IMR-90 (cell line): ENCODE measurements around the gene GRIA4. TPM values are rescaled to one million over a fixed set of nuclear protein-coding genes. Genes with fewer than 3 reads are reported as not detected.

Experiments
- ATAC-seq: fragments of 200-7000 bp; cut with Tn5 transposase; 2 replicates; pipeline ENCODE4 v1.9.1; 2020; ENCODE audit warnings: low read depth, mild to moderate bottlenecking, moderate library complexity
- BruUV-seq: library from RNA; stranded (reverse); fragments of 400-500 nt; replicated peaks from 2 replicates; lab custom pipeline; 2021; lab: Mats Ljungman, UMichigan
- CTCF ChIA-PET: fragments of 300-600 bp; formaldehyde crosslinking; extraction: SDS; loops from one replicate; lab custom pipeline; 2021; ENCODE audit warnings: antibody characterized with exemption; lab: Yijun Ruan, JAX
- POLR2A ChIA-PET: fragments of 300-600 bp; sonication (Branson Sonifier 250); formaldehyde crosslinking; loops from one replicate; lab custom pipeline; 2022; ENCODE audit warnings: antibody characterized with exemption; ENCODE audit not compliant: unreplicated experiment; lab: Charles Lee
- DNase-seq: peaks from one replicate; pipeline ENCODE4 v3.0.0; 2013
- H2AFZ ChIP-seq: replicated peaks from 2 replicates; pipeline ENCODE3; 2013; ENCODE audit warnings: low read length, mild to moderate bottlenecking; ENCODE audit not compliant: poor library complexity
- H2AK5ac ChIP-seq: 2 replicates; pipeline ENCODE4 v1.6.1; 2013; ENCODE audit warnings: low read depth, low read length, inconsistent platforms
- H2AK9ac ChIP-seq: replicated peaks from 2 replicates; pipeline ENCODE3; 2013; ENCODE audit warnings: mild to moderate bottlenecking, low read depth, low read length, moderate library complexity; ENCODE audit not compliant: poor library complexity
- H2BK120ac ChIP-seq: 2 replicates; pipeline ENCODE4 v1.6.1; 2013; ENCODE audit warnings: low read depth, low read length, inconsistent platforms
- H2BK15ac ChIP-seq: 3 replicates; pipeline ENCODE4 v1.6.1; 2013; ENCODE audit warnings: low read depth, low read length, inconsistent platforms
- H2BK20ac ChIP-seq: 2 replicates; pipeline ENCODE4 v1.6.1; 2013; ENCODE audit warnings: low read depth, mild to moderate bottlenecking, inconsistent platforms, low read length, moderate library complexity
- H2BK5ac ChIP-seq: 2 replicates; pipeline ENCODE4 v1.6.1; 2013; ENCODE audit warnings: mild to moderate bottlenecking, low read depth, low read length, inconsistent platforms; ENCODE audit not compliant: poor library complexity, severe bottlenecking
- H3K14ac ChIP-seq: replicated peaks from 2 replicates; pipeline ENCODE4 v1.6.1; 2013; ENCODE audit warnings: low read depth, low read length, inconsistent platforms
- H3K18ac ChIP-seq: 2 replicates; pipeline ENCODE4 v1.6.1; 2013; ENCODE audit warnings: low read depth, low read length, control low read depth
- H3K23ac ChIP-seq: 2 replicates; pipeline ENCODE4 v1.6.1; 2013; ENCODE audit warnings: low read depth, low read length, inconsistent platforms
- H3K27ac ChIP-seq: 2 replicates; pipeline ENCODE4 v1.5.1; 2013; ENCODE audit warnings: mild to moderate bottlenecking, control low read depth, low read length; ENCODE audit not compliant: insufficient read depth
- H3K27me3 ChIP-seq: 2 replicates; pipeline ENCODE4 v1.6.1; 2013; ENCODE audit warnings: low read length; ENCODE audit not compliant: control insufficient read depth, insufficient read depth
- H3K36me3 ChIP-seq: 2 replicates; pipeline ENCODE4 v1.6.1; 2013; ENCODE audit warnings: low read length, mixed read lengths; ENCODE audit not compliant: control insufficient read depth, insufficient read depth
- H3K4ac ChIP-seq: 2 replicates; pipeline ENCODE4 v1.6.1; 2013; ENCODE audit warnings: low read depth, low read length, inconsistent platforms
- H3K4me1 ChIP-seq: 2 replicates; pipeline ENCODE4 v1.6.1; 2013; ENCODE audit warnings: low read length, mixed read lengths; ENCODE audit not compliant: control insufficient read depth, insufficient read depth
- H3K4me2 ChIP-seq: 2 replicates; pipeline ENCODE4 v1.6.1; 2013; ENCODE audit warnings: low read depth, mild to moderate bottlenecking, control low read depth, low read length, moderate library complexity
- H3K4me3 ChIP-seq: 2 replicates; pipeline ENCODE4 v1.5.1; 2013; ENCODE audit warnings: low read depth, mild to moderate bottlenecking, control low read depth, low read length, moderate library complexity; ENCODE audit not compliant: insufficient read depth
- H3K56ac ChIP-seq: 2 replicates; pipeline ENCODE4 v1.6.1; 2013; ENCODE audit warnings: low read length, inconsistent platforms; ENCODE audit not compliant: insufficient read depth; ENCODE audit errors: extremely low read depth
- H3K79me1 ChIP-seq, 2 experiments: 2 replicates each; pipeline ENCODE4 v1.6.1; 2013; ENCODE audit warnings: low read length in 2 of 2, inconsistent platforms in 1 of 2, low read depth in 1 of 2
- H3K9ac ChIP-seq: 2 replicates; pipeline ENCODE4 v1.6.1; 2013; ENCODE audit warnings: low read depth, low read length, control low read depth
- H3K9me1 ChIP-seq: 2 replicates; pipeline ENCODE4 v1.6.1; 2013; ENCODE audit warnings: low read length, inconsistent platforms; ENCODE audit not compliant: insufficient read depth
- H3K9me3 ChIP-seq: 2 replicates; pipeline ENCODE4 v1.6.1; 2013; ENCODE audit warnings: low read length; ENCODE audit not compliant: control insufficient read depth, insufficient read depth
- H4K20me1 ChIP-seq: 2 replicates; pipeline ENCODE4 v1.6.1; 2013; ENCODE audit warnings: low read length, inconsistent platforms; ENCODE audit not compliant: insufficient read depth
- H4K5ac ChIP-seq: 2 replicates; pipeline ENCODE4 v1.6.1; 2013; ENCODE audit warnings: mild to moderate bottlenecking, low read depth, low read length, control low read depth
- H4K8ac ChIP-seq, 2 experiments: 2 replicates each; pipeline ENCODE4 v1.6.1; 2013; ENCODE audit warnings: low read depth in 2 of 2, low read length in 2 of 2, control low read depth in 1 of 2, inconsistent platforms in 1 of 2
- H4K91ac ChIP-seq: 2 replicates; pipeline ENCODE4 v1.6.1; 2013; ENCODE audit warnings: low read depth, low read length, inconsistent platforms; ENCODE audit not compliant: insufficient read depth
- BHLHE40 ChIP-seq: fragments of 150-350 bp; IDR thresholded peaks from 2 replicates; pipeline ENCODE4 v1.6.1; 2016; ENCODE audit warnings: mild to moderate bottlenecking, low read depth, low read length
- CEBPB ChIP-seq: IDR thresholded peaks from 2 replicates; pipeline ENCODE4 v1.6.1; 2012; ENCODE audit warnings: low read depth, low read length, improper control_type of control experiment
- FOS ChIP-seq: fragments of 150-350 bp; IDR thresholded peaks from 2 replicates; pipeline ENCODE4 v1.6.1; 2016; ENCODE audit warnings: low read depth, low read length
- MAFK ChIP-seq: IDR thresholded peaks from 2 replicates; pipeline ENCODE4 v1.6.1; 2012; ENCODE audit warnings: low read depth, low read length, improper control_type of control experiment
- MAZ ChIP-seq: IDR thresholded peaks from 2 replicates; pipeline ENCODE4 v1.6.1; 2012; ENCODE audit warnings: low read depth, mild to moderate bottlenecking, low read length, improper control_type of control experiment, moderate library complexity, borderline replicate concordance
- POLR2A ChIP-seq: IDR thresholded peaks from 2 replicates; pipeline ENCODE4 v1.6.1; 2012; ENCODE audit warnings: mild to moderate bottlenecking, low read depth, low read length
- RCOR1 ChIP-seq: IDR thresholded peaks from 2 replicates; pipeline ENCODE4 v1.6.1; 2012; ENCODE audit warnings: mild to moderate bottlenecking, low read length, improper control_type of control experiment; ENCODE audit not compliant: insufficient replicate concordance
- RFX5 ChIP-seq: IDR thresholded peaks from 2 replicates; pipeline ENCODE4 v1.8.0; 2012; ENCODE audit warnings: low read depth, mild to moderate bottlenecking, low read length, moderate library complexity
- SMC3 ChIP-seq: fragments of 150-350 bp; IDR thresholded peaks from 2 replicates; pipeline ENCODE4 v1.6.1; 2016; ENCODE audit warnings: low read depth, mild to moderate bottlenecking, antibody characterized with exemption, low read length, moderate library complexity
- WGBS, 2 experiments: methylation state at CpG; one replicate each; pipeline versions ENCODE4 v1.1.5 to v1.1.7; 2013; ENCODE audit warnings: missing lambda C conversion rate in 2 of 2; ENCODE audit not compliant: insufficient read length in 1 of 2; ENCODE audit errors: extremely low coverage in 2 of 2; 5-methylcytosine and 5-hydroxymethylcytosine counted together
- dilution Hi-C: fragments of 300-500 bp; cut with HindIII; formaldehyde crosslinking; loops from one replicate; pipeline ENCODE4 v1.14.3; 2018; ENCODE audit warnings: low sequenced_read_pairs; ENCODE audit not compliant: unreplicated experiment
- in situ Hi-C: fragments of 300-500 bp; cut with MboI; formaldehyde crosslinking; loops from 3 replicates; pipeline ENCODE4 v1.14.3; 2019; ENCODE audit warnings: low sequenced_read_pairs, inconsistent platforms, mixed read lengths
- intact Hi-C: fragments of 100-400 bp; cut with micrococcal nuclease; formaldehyde crosslinking; loops from 2 replicates; pipeline ENCODE4 v1.10.0; 2022
- polyA plus RNA-seq, 3 experiments: library from polyadenylated mRNA; depleted of rRNA; stranded (reverse); fragments of >200 nt; gene quantifications; 2 replicates each; pipeline ENCODE4 v1.2.3, GENCODE V29; 2012; ENCODE audit warnings: low replicate concordance in 1 of 3
- total RNA-seq: library from RNA; depleted of rRNA; stranded (reverse); fragments of >200 nt; gene quantifications from 2 replicates; pipeline ENCODE4 v1.2.3, GENCODE V29; 2012
- TF ChIP-seq, protein P1 (sequence below): fragments of 150-350 bp; IDR thresholded peaks from 2 replicates; pipeline ENCODE4 v1.6.1; 2016; ENCODE audit warnings: low read depth, mild to moderate bottlenecking, low read length, moderate library complexity, borderline replicate concordance
- TF ChIP-seq, protein P2 (sequence below): conservative IDR thresholded peaks from 2 replicates; pipeline ENCODE4 v1.5.1; 2012; ENCODE audit warnings: mild to moderate bottlenecking, low read depth, low read length, improper control_type of control experiment

The GRIA4 gene
- total and polyA plus RNA-seq, 2 of the 4 experiments (the other 2 are of a cell fraction): 0.36 to 1.0 TPM

DNA sequence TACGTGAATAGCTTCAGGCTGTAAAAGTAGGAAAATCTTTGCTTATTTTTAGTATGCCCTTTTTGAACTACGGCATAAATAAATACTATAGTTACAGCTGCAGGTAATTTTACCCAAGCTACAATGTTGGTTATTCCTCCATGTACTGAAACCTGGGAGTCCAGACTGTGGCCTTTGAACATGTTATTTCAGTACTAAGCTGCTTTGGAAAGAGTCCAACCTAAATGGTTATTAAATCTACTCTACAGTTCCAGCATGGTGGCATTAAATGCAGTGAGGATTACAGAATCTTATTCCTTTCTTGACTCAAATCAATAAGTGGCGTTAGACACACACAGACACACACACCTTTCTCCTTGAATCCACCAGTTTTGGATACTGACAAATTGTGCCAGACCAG, 247.1 kb downstream of the GRIA4 start:
- no peaks in the 10 kb centered on the region for H3K27me3 ChIP-seq
- H3K4ac ChIP-seq: no peak overlapping the region
- H2AFZ ChIP-seq: no peak overlapping the region
- DNase-seq (no peak), ATAC-seq (no peak)
- H4K8ac ChIP-seq: no peak overlapping the region
- no peaks in the 10 kb centered on the region for H3K4me1 ChIP-seq
- H3K14ac ChIP-seq: no peak overlapping the region
- no CpG with 5 or more reads among the region's 3 CpGs for WGBS, 2 experiments
- H4K91ac ChIP-seq: no peak overlapping the region
- no TSS peak for BruUV-seq
- no peak overlapping the region for H4K5ac ChIP-seq
- in situ Hi-C loops (loop anchor here (25.0 kb wide), 1 partner anchor 920 kb away; no protein-coding TSS in a partner anchor), intact Hi-C loops (no loop called here), dilution Hi-C loops (no loop called here)
- H2BK20ac ChIP-seq: no peak overlapping the region
- H3K9ac ChIP-seq: no peak overlapping the region
- H3K56ac ChIP-seq: no peak overlapping the region
- no peak overlapping the region for H2BK120ac ChIP-seq
- H3K79me1 ChIP-seq: no peaks in the 10 kb centered on the region
- no peak overlapping the region for H2BK5ac ChIP-seq
- ChIA-PET POLR2A (no interaction called here), CTCF (interaction anchor here (0.7 kb wide), 1 partner anchor 1268 kb away, joined by 3 read pairs; no protein-coding TSS in a partner anchor)
- no peak overlapping the region for H2AK5ac ChIP-seq
- no peaks in the 10 kb centered on the region for H3K9me3 ChIP-seq
- no peak overlapping the region for H3K4me3 ChIP-seq
- TF ChIP-seq, protein P1, sequence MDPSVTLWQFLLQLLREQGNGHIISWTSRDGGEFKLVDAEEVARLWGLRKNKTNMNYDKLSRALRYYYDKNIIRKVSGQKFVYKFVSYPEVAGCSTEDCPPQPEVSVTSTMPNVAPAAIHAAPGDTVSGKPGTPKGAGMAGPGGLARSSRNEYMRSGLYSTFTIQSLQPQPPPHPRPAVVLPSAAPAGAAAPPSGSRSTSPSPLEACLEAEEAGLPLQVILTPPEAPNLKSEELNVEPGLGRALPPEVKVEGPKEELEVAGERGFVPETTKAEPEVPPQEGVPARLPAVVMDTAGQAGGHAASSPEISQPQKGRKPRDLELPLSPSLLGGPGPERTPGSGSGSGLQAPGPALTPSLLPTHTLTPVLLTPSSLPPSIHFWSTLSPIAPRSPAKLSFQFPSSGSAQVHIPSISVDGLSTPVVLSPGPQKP: no peak
- TF ChIP-seq, protein P2, sequence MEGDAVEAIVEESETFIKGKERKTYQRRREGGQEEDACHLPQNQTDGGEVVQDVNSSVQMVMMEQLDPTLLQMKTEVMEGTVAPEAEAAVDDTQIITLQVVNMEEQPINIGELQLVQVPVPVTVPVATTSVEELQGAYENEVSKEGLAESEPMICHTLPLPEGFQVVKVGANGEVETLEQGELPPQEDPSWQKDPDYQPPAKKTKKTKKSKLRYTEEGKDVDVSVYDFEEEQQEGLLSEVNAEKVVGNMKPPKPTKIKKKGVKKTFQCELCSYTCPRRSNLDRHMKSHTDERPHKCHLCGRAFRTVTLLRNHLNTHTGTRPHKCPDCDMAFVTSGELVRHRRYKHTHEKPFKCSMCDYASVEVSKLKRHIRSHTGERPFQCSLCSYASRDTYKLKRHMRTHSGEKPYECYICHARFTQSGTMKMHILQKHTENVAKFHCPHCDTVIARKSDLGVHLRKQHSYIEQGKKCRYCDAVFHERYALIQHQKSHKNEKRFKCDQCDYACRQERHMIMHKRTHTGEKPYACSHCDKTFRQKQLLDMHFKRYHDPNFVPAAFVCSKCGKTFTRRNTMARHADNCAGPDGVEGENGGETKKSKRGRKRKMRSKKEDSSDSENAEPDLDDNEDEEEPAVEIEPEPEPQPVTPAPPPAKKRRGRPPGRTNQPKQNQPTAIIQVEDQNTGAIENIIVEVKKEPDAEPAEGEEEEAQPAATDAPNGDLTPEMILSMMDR: no peak
- TF ChIP-seq MAFK (no peak), RFX5 (no peak), POLR2A (no peak), RCOR1 (no peak), FOS (no peak), SMC3 (no peak), CEBPB (no peak), BHLHE40 (no peak), MAZ (no peak)
- H4K20me1 ChIP-seq: no peaks in the 10 kb centered on the region
- no peaks in the 10 kb centered on the region for H3K36me3 ChIP-seq
- H2AK9ac ChIP-seq: no peak overlapping the region
- no peak overlapping the region for H3K18ac ChIP-seq
- H3K9me1 ChIP-seq: no peaks in the 10 kb centered on the region
- no peak overlapping the region for H3K4me2 ChIP-seq
- no peak overlapping the region for H3K23ac ChIP-seq
- H3K27ac ChIP-seq: no peak overlapping the region
- peak overlapping the region; percentile 30; the same call in 1 of the 3 replicates for H2BK15ac ChIP-seq
